Kidney epithelial cell (primary cell): ENCODE measurements around the gene GLIS1. TPM values are rescaled to one million over a fixed set of nuclear protein-coding genes. Genes with fewer than 3 reads are reported as not detected.

ENCODE experiments used
- DNase-seq: peaks from one replicate; pipeline ENCODE4 v3.0.0-alpha.2; 2010; ENCODE audit warnings: low read depth
- H3K27me3 ChIP-seq: 2 replicates; pipeline ENCODE4 v1.6.0; 2011; ENCODE audit warnings: low read length; ENCODE audit not compliant: control insufficient read depth, insufficient read depth
- H3K36me3 ChIP-seq: 2 replicates; pipeline ENCODE4 v1.5.1; 2011; ENCODE audit warnings: low read length; ENCODE audit not compliant: control insufficient read depth, insufficient read depth
- H3K4me3 ChIP-seq: 2 replicates; pipeline ENCODE4 v1.5.1; 2011; ENCODE audit warnings: low read depth, mild to moderate bottlenecking, control low read depth, low read length
- total RNA-seq: library from RNA; depleted of rRNA; stranded (reverse); fragments of >200 nt; gene quantifications from 2 replicates; pipeline ENCODE4 v1.2.3, GENCODE V29; 2015
- TF ChIP-seq, protein P1 (sequence below): IDR thresholded peaks from 2 replicates; pipeline ENCODE4 v1.5.1; 2011; ENCODE audit warnings: mild to moderate bottlenecking, moderate library complexity, low read length, control low read depth, inconsistent platforms; ENCODE audit not compliant: insufficient read depth, poor library complexity, severe bottlenecking

Gene GLIS1
- total RNA-seq, 1 donor from 2014 or later: 0.63 TPM

DNA sequence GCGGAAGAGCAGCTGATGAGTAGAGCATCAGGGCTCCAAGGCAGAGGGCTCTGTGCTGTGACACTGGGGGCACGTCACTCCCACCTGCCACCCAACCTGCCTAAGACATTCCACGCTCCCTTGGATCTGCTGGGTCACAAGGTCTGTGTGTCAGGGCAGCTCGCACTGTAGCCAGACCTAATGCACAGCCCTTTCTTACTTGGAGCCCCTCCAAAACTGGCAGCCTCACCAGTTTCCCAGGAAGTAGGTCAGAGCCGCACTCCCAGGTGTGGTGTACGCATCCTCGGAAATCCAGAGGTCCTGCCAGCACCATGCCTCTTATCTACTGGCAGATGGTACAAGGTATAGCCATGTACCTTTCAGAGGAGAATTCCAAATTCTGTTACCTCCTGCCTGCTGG lies 257.5 kb downstream of the GLIS1 start:
- H3K4me3 ChIP-seq: no peak overlapping the region
- no peak for DNase-seq
- H3K36me3 ChIP-seq: no peaks in the 10 kb centered on the region
- TF ChIP-seq, protein P1, sequence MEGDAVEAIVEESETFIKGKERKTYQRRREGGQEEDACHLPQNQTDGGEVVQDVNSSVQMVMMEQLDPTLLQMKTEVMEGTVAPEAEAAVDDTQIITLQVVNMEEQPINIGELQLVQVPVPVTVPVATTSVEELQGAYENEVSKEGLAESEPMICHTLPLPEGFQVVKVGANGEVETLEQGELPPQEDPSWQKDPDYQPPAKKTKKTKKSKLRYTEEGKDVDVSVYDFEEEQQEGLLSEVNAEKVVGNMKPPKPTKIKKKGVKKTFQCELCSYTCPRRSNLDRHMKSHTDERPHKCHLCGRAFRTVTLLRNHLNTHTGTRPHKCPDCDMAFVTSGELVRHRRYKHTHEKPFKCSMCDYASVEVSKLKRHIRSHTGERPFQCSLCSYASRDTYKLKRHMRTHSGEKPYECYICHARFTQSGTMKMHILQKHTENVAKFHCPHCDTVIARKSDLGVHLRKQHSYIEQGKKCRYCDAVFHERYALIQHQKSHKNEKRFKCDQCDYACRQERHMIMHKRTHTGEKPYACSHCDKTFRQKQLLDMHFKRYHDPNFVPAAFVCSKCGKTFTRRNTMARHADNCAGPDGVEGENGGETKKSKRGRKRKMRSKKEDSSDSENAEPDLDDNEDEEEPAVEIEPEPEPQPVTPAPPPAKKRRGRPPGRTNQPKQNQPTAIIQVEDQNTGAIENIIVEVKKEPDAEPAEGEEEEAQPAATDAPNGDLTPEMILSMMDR: no peak
- H3K27me3 ChIP-seq: peaks cover 24% of the 10 kb centered on the region

DNA sequence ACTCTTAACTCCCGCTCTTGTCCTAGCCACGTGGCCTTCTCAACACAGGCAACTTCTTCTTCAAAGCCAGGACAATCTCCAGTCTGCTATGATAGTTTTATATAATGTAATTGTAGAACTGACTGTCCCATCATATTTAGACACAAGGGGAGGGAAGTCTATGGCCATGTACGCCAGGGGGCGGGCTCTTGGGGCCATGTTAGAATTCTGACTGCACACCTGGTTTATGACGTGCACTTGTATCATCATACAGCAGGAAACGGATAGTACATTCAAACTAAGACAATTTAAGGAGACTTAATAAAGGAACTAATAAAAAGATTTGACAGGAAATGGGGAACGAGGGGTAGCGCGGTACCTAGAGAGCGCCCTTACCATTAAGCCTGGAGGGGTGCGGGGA lies 258.3 kb downstream of the GLIS1 start:
- TF ChIP-seq, protein P1: no peak
- Histone ChIP-seq H3K4me3 (no peak overlapping the region), H3K36me3 (no peaks in the 10 kb centered on the region), H3K27me3 (peaks cover 22% of the 10 kb centered on the region)
- no peak for DNase-seq

DNA sequence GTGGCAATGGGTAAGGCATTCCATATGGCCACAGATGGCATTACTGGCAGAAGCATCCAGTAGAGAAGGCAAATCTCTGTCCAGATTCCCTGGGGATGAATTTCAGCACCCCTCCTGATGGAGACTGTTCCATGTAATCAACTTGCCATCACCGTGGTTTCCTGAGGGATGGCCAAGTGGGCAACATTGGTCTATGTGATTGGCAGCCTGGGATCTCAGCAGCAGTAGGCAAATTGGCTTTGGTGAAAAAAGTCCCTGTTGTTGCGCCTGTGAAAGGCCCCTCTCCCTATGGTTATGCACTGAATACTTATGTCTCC lies 260.5 kb downstream of the GLIS1 start:
- Histone ChIP-seq H3K36me3 (no peaks in the 10 kb centered on the region), H3K27me3 (peaks cover 23% of the 10 kb centered on the region), H3K4me3 (no peak overlapping the region)
- TF ChIP-seq, protein P1: no peak
- no peak for DNase-seq

DNA sequence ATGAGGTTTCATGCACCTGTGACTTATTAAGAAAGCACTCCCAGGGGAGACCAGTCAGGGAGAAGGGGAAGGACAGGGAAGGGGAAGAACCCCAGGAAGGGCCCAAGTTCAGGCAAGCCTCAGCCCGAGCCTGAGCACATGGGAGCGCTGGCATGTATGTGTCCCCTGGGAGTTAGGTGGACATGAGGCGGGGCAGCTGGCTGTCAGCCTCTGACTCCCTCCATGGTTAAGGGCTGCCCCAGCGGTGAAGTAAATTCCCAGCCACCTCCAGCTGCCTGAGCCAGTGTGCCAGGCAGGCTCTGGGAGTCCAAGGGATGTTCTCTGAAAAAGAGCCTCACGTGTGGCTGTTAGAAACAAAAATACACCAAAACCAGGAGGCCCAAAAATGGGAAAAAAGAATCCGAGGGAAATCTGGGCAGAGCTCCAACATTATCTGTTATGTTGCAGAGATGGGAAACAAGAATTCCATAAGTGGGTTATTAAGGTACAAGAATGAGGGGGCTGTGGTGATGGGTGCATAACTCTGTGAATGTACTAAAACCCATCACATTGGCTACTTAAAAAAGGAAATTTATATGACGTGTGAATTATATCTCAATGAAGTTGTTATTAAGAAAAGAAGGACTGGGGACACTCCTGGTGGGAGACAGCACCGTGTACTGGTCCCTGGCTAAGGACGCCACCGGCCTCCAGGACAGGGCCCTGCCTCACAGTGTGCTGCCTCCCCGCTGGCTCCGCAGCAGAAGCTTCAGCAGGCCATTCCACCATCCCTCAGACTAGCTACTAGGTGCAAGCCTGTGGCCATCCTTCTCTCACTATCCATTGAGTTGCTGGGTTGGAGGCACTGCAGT lies 261.1 kb downstream of the GLIS1 start:
- DNase-seq: no peak
- TF ChIP-seq, protein P1: no peak
- H3K4me3 ChIP-seq: no peak overlapping the region
- peaks cover 23% of the 10 kb centered on the region for H3K27me3 ChIP-seq
- H3K36me3 ChIP-seq: no peaks in the 10 kb centered on the region

DNA sequence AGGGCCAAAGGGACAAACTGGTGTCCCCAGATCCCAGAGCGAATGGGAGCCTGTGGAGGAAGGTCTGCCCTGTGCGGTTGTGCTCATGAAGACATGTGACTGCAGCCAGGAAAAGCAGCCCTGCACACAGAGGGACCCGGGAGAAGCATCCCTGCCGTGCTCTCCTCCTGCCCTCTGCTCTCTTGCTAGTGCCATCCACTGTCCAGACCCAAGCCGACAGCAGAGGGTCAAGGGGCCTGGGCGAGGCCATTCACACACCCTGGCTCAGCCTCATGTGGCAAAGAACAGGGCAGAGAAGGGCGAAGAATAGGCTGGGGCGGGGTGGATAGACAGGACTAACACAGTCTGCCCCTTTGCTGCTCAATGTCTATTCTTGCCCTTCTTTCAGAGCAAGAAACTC lies 262.4 kb downstream of the GLIS1 start:
- TF ChIP-seq, protein P1: no peak
- Histone ChIP-seq H3K36me3 (no peaks in the 10 kb centered on the region), H3K4me3 (no peak overlapping the region), H3K27me3 (peaks cover 20% of the 10 kb centered on the region)
- no peak for DNase-seq

DNA sequence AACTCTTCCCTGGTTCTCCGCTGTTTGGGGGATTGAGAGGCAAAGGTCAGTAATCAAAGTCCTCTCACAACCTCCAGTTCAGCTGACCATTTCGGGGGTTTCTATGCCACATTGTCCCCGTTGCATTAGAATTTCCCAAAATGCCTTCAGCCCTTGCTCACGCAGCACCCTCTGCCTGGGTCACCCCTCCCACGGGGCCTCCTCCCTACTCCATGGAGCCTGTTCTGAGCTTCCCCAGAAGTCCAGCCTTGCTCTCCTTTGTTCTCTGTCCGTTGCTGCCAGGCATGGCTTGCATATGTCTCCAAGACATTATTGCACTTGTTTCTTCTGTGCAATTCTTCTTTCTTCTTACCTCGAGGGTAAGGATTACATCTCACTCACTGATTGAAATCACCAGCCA lies 263.3 kb downstream of the GLIS1 start:
- Histone ChIP-seq H3K27me3 (peaks cover 20% of the 10 kb centered on the region), H3K4me3 (no peak overlapping the region), H3K36me3 (no peaks in the 10 kb centered on the region)
- DNase-seq: no peak
- TF ChIP-seq, protein P1: no peak
